ENCODE data around the gene SFT2D1. TPM values are rescaled to one million over a fixed set of nuclear protein-coding genes. Genes with fewer than 3 reads are reported as not detected.

The SFT2D1 gene
- total and polyA plus RNA-seq, 2 experiments from 2014 or later, result 51.4 to 103 TPM

DNA sequence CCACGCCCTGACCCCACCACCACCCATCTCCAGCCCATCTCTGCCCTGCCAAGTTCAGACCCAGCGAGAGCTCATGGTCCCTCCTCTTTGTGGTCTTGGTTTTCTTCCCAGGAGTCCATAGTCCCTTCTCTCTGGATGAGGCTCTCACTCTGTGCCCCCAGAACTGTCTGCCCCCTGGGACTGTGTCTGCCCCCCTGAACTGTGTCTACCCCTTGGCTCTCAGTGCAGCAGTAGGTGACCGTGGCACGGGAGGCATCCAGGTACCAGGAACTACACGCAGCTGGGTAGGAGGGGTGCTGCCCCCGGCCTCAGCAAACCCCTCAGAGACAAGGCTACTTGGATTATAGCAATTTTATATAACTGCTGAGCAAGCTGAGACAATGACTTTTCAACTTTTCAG is 57.7 kb downstream of the SFT2D1 start:
- Histone ChIP-seq H3K9me2 (ENCODE audit: insufficient read depth) (no peaks in the 10 kb centered on the region), H4K20me1 (ENCODE audit: insufficient read depth) (no peaks in the 10 kb centered on the region), H3K4me1 (ENCODE audit: insufficient read depth) (no peaks in the 10 kb centered on the region), H2AFZ (no peak overlapping the region), H3F3A (ENCODE audit: insufficient read depth) (no peaks in the 10 kb centered on the region), H3K27me3 (replicated peaks; ENCODE audit: insufficient read depth) (peaks cover 36% of the 10 kb centered on the region), H3K9me3 (ENCODE audit: low read depth) (no peaks in the 10 kb centered on the region), H3K4me3 (no peak overlapping the region), H3K79me2 (ENCODE audit: insufficient read depth) (no peaks in the 10 kb centered on the region), H3K27ac (no peak overlapping the region), H3K36me3 (ENCODE audit: low read depth) (no peaks in the 10 kb centered on the region), H3K4me2 (ENCODE audit: unreplicated experiment) (no peak overlapping the region), H3K9ac (no peak overlapping the region)
- WGBS, 2 experiments (ENCODE audit: low coverage in 1 of 2, low lambda C conversion rate in 2 of 2, missing lambda C conversion rate in 2 of 2), result 43 to 44% methylated on average over 6 of the region's 6 CpGs
- TF ChIP-seq EZH2 (IDR thresholded peaks at IDR 0.05; ENCODE audit: insufficient read depth, poor library complexity, severe bottlenecking) (no peak), EZH2phosphoT487 (IDR thresholded peaks at IDR 0.05; ENCODE audit: insufficient read depth, low read depth) (no peak)
- DNase-seq, result no peak
- in situ Hi-C loops (cut with MboI), result no loop called here

DNA sequence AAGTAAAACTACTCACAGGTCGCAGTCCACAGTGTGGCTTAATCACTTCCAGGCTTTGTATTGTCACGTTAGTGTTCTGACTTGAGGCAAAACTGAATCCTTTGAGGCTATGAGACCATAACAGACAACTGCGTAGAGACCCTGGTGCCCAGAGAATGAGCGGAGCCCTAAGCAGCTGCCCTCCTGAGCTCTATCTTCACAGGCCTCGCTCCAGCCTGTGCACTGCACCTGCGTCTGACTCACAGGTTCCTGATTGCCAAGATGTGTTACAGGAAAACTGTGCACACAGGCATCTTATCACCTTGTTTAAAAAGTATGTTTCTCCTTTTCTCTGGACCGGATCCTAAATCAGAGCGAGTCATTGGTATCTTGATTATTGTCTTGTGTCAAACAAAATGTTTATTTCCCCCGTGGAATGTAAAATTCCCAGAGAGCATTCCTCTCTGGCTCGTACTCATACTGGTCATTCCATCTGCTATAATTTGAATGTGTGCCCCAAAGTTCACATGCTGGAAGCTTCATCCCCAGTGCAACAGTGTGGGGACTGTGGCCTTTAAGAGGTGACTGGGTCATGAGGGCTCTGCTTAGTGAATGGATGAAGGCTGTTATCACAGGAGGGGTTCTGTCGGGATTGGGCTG is 59.8 kb downstream of the SFT2D1 start:
- Histone ChIP-seq H3K27ac (no peak overlapping the region), H3K27me3 (replicated peaks; ENCODE audit: insufficient read depth) (peaks cover 36% of the 10 kb centered on the region), H3K4me2 (ENCODE audit: unreplicated experiment) (no peak overlapping the region), H3K9me2 (ENCODE audit: insufficient read depth) (no peaks in the 10 kb centered on the region), H3K4me3 (no peak overlapping the region), H3K36me3 (ENCODE audit: low read depth) (no peaks in the 10 kb centered on the region), H2AFZ (no peak overlapping the region), H3K79me2 (ENCODE audit: insufficient read depth) (no peaks in the 10 kb centered on the region), H3K4me1 (ENCODE audit: insufficient read depth) (no peaks in the 10 kb centered on the region), H3F3A (ENCODE audit: insufficient read depth) (no peaks in the 10 kb centered on the region), H4K20me1 (ENCODE audit: insufficient read depth) (no peaks in the 10 kb centered on the region), H3K9me3 (ENCODE audit: low read depth) (no peaks in the 10 kb centered on the region), H3K9ac (no peak overlapping the region)
- WGBS, 2 experiments (ENCODE audit: low coverage in 1 of 2, low lambda C conversion rate in 2 of 2, missing lambda C conversion rate in 2 of 2), result 48 to 55% methylated on average over 11 of the region's 11 CpGs
- no peak for DNase-seq
- TF ChIP-seq EZH2phosphoT487 (IDR thresholded peaks at IDR 0.05; ENCODE audit: insufficient read depth, low read depth), result no peak
- no peak for TF ChIP-seq EZH2 (IDR thresholded peaks at IDR 0.05; ENCODE audit: insufficient read depth, poor library complexity, severe bottlenecking)
- in situ Hi-C loops (cut with MboI), result no loop called here

DNA sequence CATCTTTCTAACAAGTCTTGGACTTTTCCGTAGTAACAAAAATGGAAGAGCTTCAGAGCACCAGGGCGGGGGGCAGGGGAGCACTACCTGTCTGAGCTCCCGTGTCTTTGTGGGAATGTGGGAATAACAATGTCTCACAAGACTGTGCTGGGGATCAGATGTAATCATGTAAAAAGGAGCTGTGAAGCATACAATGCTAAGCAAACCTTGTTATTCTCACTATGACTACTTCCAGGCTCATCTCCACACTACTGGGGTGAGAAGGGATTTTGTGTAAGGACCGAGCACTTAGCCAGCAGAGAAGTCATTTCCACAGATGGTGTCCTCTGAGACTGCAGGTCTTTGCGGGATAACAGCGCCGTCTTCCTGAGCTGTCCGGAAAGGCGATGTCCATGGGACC is 61.2 kb downstream of the SFT2D1 start:
- H3K36me3 ChIP-seq (ENCODE audit: low read depth), result no peaks in the 10 kb centered on the region
- H3F3A ChIP-seq (ENCODE audit: insufficient read depth), result no peaks in the 10 kb centered on the region
- H3K9ac ChIP-seq, result no peak overlapping the region
- no peaks in the 10 kb centered on the region for H4K20me1 ChIP-seq (ENCODE audit: insufficient read depth)
- DNase-seq, result no peak
- no peak overlapping the region for H3K4me3 ChIP-seq
- peaks cover 41% of the 10 kb centered on the region for H3K27me3 ChIP-seq (replicated peaks; ENCODE audit: insufficient read depth)
- in situ Hi-C loops (cut with MboI), result no loop called here
- H3K9me2 ChIP-seq (ENCODE audit: insufficient read depth), result no peaks in the 10 kb centered on the region
- H3K4me2 ChIP-seq (ENCODE audit: unreplicated experiment), result no peak overlapping the region
- no peak overlapping the region for H3K27ac ChIP-seq
- H3K9me3 ChIP-seq (ENCODE audit: low read depth), result no peaks in the 10 kb centered on the region
- H2AFZ ChIP-seq, result no peak overlapping the region
- H3K79me2 ChIP-seq (ENCODE audit: insufficient read depth), result no peaks in the 10 kb centered on the region
- H3K4me1 ChIP-seq (ENCODE audit: insufficient read depth), result no peaks in the 10 kb centered on the region
- TF ChIP-seq EZH2 (IDR thresholded peaks at IDR 0.05; ENCODE audit: insufficient read depth, poor library complexity, severe bottlenecking) (no peak), EZH2phosphoT487 (IDR thresholded peaks at IDR 0.05; ENCODE audit: insufficient read depth, low read depth) (no peak)
- 66 to 71% methylated on average over 9 of the region's 9 CpGs for WGBS, 2 experiments (ENCODE audit: low coverage in 1 of 2, low lambda C conversion rate in 2 of 2, missing lambda C conversion rate in 2 of 2)

DNA sequence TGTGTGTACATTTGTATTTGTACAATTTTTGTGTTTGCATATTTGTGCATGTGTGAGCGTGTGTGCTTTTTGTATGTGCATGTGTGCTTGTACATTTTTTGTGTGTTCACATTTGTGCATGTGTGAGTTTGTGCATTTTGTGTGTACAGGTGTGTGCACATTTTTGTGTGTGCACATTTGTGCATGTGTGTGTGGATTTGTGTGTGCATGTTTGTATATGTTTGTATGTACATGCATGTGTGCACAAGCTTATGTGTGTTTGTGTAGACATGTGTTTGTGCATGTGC is 63.0 kb downstream of the SFT2D1 start:
- TF ChIP-seq EZH2 (IDR thresholded peaks at IDR 0.05; ENCODE audit: insufficient read depth, poor library complexity, severe bottlenecking) (no peak), EZH2phosphoT487 (IDR thresholded peaks at IDR 0.05; ENCODE audit: insufficient read depth, low read depth) (no peak)
- Histone ChIP-seq H3K36me3 (ENCODE audit: low read depth) (no peaks in the 10 kb centered on the region), H3K27ac (no peak overlapping the region), H3K4me3 (no peak overlapping the region), H3K79me2 (ENCODE audit: insufficient read depth) (no peaks in the 10 kb centered on the region), H3F3A (ENCODE audit: insufficient read depth) (no peaks in the 10 kb centered on the region), H3K27me3 (replicated peaks; ENCODE audit: insufficient read depth) (peaks cover 38% of the 10 kb centered on the region), H3K4me2 (ENCODE audit: unreplicated experiment) (no peak overlapping the region), H4K20me1 (ENCODE audit: insufficient read depth) (no peaks in the 10 kb centered on the region), H3K4me1 (ENCODE audit: insufficient read depth) (no peaks in the 10 kb centered on the region), H3K9me3 (ENCODE audit: low read depth) (no peaks in the 10 kb centered on the region), H3K9me2 (ENCODE audit: insufficient read depth) (no peaks in the 10 kb centered on the region), H2AFZ (no peak overlapping the region), H3K9ac (no peak overlapping the region)
- no peak for DNase-seq
- in situ Hi-C loops (cut with MboI), result loop anchor here (10.0 kb wide), 1 partner anchor 115 kb away; no protein-coding TSS in a partner anchor
- 63 to 80% methylated on average over 1 of the region's 1 CpG for WGBS, 2 experiments (ENCODE audit: low coverage in 1 of 2, low lambda C conversion rate in 2 of 2, missing lambda C conversion rate in 2 of 2)
